Measurements from ENCODE around the gene ERBB4.

DNA sequence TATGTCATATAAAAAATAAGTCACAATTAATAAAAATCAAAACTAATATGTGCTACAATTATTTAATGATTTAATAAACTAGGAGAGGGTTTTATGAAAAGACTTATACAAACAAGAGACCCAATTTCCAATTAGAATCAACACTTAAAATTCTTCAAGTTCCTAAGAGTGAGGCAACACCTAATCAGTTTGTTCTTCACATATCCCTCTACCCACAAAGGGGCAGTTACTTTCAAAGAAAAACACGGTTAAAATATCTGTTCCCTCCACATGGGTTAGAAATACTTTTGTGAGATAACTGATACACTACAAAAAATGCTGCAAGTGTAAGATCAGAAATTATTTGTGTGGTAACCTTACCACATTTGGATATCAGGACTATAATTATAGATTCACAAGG lies 357.0 kb downstream of the ERBB4 start:
- TF ChIP-seq, protein P1, sequence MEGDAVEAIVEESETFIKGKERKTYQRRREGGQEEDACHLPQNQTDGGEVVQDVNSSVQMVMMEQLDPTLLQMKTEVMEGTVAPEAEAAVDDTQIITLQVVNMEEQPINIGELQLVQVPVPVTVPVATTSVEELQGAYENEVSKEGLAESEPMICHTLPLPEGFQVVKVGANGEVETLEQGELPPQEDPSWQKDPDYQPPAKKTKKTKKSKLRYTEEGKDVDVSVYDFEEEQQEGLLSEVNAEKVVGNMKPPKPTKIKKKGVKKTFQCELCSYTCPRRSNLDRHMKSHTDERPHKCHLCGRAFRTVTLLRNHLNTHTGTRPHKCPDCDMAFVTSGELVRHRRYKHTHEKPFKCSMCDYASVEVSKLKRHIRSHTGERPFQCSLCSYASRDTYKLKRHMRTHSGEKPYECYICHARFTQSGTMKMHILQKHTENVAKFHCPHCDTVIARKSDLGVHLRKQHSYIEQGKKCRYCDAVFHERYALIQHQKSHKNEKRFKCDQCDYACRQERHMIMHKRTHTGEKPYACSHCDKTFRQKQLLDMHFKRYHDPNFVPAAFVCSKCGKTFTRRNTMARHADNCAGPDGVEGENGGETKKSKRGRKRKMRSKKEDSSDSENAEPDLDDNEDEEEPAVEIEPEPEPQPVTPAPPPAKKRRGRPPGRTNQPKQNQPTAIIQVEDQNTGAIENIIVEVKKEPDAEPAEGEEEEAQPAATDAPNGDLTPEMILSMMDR (conservative IDR thresholded peaks at IDR 0.05; ENCODE audit: low read length): no peak
- no peak for TF ChIP-seq EZH2phosphoT487 (IDR thresholded peaks at IDR 0.05; ENCODE audit: borderline replicate concordance)
